CD14-positive monocyte (primary cell): ENCODE measurements around the gene KRTAP5-11. TPM values are rescaled to one million over a fixed set of nuclear protein-coding genes. Genes with fewer than 3 reads are reported as not detected.

Experiments used
- DNase-seq, 3 donors: peaks; one replicate each; pipeline ENCODE4 v3.0.0-alpha.2; 2011 to 2022
- H2AFZ ChIP-seq: 2 replicates; pipeline ENCODE4 v1.6.0; 2012; ENCODE audit warnings: mild to moderate bottlenecking, low read depth, low read length, inconsistent platforms; ENCODE audit not compliant: insufficient read depth, poor library complexity, severe bottlenecking
- H3K27ac ChIP-seq, 2 donors: 1 replicate in 1 of 2; 2 replicates in 1 of 2; pipeline ENCODE4 v1.5.1; 2012 to 2013; ENCODE audit warnings: low read length in 2 of 2, control low read depth in 1 of 2, inconsistent platforms in 1 of 2, low read depth in 1 of 2, mild to moderate bottlenecking in 1 of 2
- H3K27me3 ChIP-seq, 2 donors: one replicate each; pipeline versions ENCODE4 v1.6.0 to v1.6.1; 2011 to 2013; ENCODE audit warnings: low read length in 2 of 2; ENCODE audit not compliant: control insufficient read depth in 2 of 2, insufficient read depth in 2 of 2
- H3K36me3 ChIP-seq, 2 donors: replicated peaks in 1 of 2; 1 replicate in 1 of 2; 2 replicates in 1 of 2; pipeline versions ENCODE4 v1.5.1 to v1.6.1; 2012 to 2013; ENCODE audit warnings: low read length in 2 of 2, control low read depth in 1 of 2, inconsistent platforms in 1 of 2, mild to moderate bottlenecking in 1 of 2; ENCODE audit not compliant: insufficient read depth in 2 of 2, control insufficient read depth in 1 of 2
- H3K4me1 ChIP-seq, 2 donors: 1 replicate in 1 of 2; 2 replicates in 1 of 2; pipeline versions ENCODE4 v1.5.1 to v1.6.1; 2012 to 2013; ENCODE audit warnings: low read length in 2 of 2, control low read depth in 1 of 2, inconsistent platforms in 1 of 2, mild to moderate bottlenecking in 1 of 2, moderate library complexity in 1 of 2; ENCODE audit not compliant: insufficient read depth in 2 of 2, control insufficient read depth in 1 of 2
- H3K4me2 ChIP-seq: replicated peaks from 2 replicates; pipeline ENCODE3; 2012; ENCODE audit warnings: low read length, moderate library complexity, mild to moderate bottlenecking; ENCODE audit not compliant: poor library complexity, severe bottlenecking; ENCODE audit errors: extremely low read depth
- H3K4me3 ChIP-seq, 3 experiments: fragments of 200-600 bp in 1 of 3; sonication (generic) in 1 of 3; replicated peaks in 1 of 3; 1 replicate in 2 of 3; 2 replicates in 1 of 3; pipeline ENCODE4 v1.5.1; 2011 to 2013; ENCODE audit warnings: low read length in 3 of 3, mild to moderate bottlenecking in 3 of 3, control low read depth in 2 of 3, low read depth in 2 of 3, inconsistent platforms in 1 of 3, moderate library complexity in 1 of 3
- H3K79me2 ChIP-seq: 2 replicates; pipeline ENCODE4 v1.6.0; 2012; ENCODE audit warnings: mild to moderate bottlenecking, control low read depth, inconsistent platforms, low read length, moderate library complexity; ENCODE audit not compliant: insufficient read depth
- H3K9ac ChIP-seq: 2 replicates; pipeline ENCODE4 v1.6.0; 2017; ENCODE audit warnings: low read length, mild to moderate bottlenecking; ENCODE audit not compliant: insufficient read depth, poor library complexity, severe bottlenecking
- H3K9me3 ChIP-seq, 2 donors: replicated peaks in 1 of 2; 1 replicate in 1 of 2; 2 replicates in 1 of 2; pipeline versions ENCODE4 v1.5.1 to v1.6.1; 2012 to 2013; ENCODE audit warnings: low read length in 2 of 2, control low read depth in 1 of 2; ENCODE audit not compliant: control insufficient read depth in 1 of 2, insufficient read depth in 1 of 2
- H4K20me1 ChIP-seq: 2 replicates; pipeline ENCODE4 v1.6.0; 2012; ENCODE audit warnings: mild to moderate bottlenecking, low read length, control low read depth, moderate library complexity; ENCODE audit not compliant: insufficient read depth
- H3K27ac Mint-ChIP-seq, 7 donors: one replicate each; pipeline ENCODE4 v1.8.0; 2020; ENCODE audit warnings: mild to moderate bottlenecking in 7 of 7, mixed read lengths in 7 of 7, moderate library complexity in 6 of 7, inconsistent platforms in 2 of 7
- H3K27me3 Mint-ChIP-seq, 3 donors: one replicate each; pipeline ENCODE4 v1.8.0; 2021 to 2022; ENCODE audit warnings: low read depth in 3 of 3, mild to moderate bottlenecking in 3 of 3, mixed read lengths in 3 of 3, moderate library complexity in 3 of 3, inconsistent platforms in 1 of 3
- H3K36me3 Mint-ChIP-seq, 2 donors: one replicate each; pipeline ENCODE4 v1.8.0; 2020; ENCODE audit warnings: mixed read lengths in 2 of 2, inconsistent platforms in 1 of 2, mild to moderate bottlenecking in 1 of 2
- H3K4me1 Mint-ChIP-seq: one replicate; pipeline ENCODE4 v1.8.0; 2020; ENCODE audit warnings: mild to moderate bottlenecking, mixed read lengths
- H3K4me3 Mint-ChIP-seq, 2 donors: one replicate each; pipeline ENCODE4 v1.8.0; 2020; ENCODE audit warnings: mild to moderate bottlenecking in 2 of 2, mixed read lengths in 2 of 2, moderate library complexity in 1 of 2
- H3K9me3 Mint-ChIP-seq, 7 donors: one replicate each; pipeline ENCODE4 v1.8.0; 2020 to 2022; ENCODE audit warnings: mixed read lengths in 7 of 7, mild to moderate bottlenecking in 6 of 7, moderate library complexity in 6 of 7, inconsistent platforms in 2 of 7
- CTCF ChIP-seq: fragments of 200-600 bp; IDR thresholded peaks from one replicate; pipeline ENCODE4 v1.8.0; 2022; ENCODE audit warnings: antibody characterized with exemption, mild to moderate bottlenecking
- WGBS: methylation state at CpG from one replicate; pipeline ENCODE4 v1.1.5; 2013; ENCODE audit warnings: missing lambda C conversion rate; ENCODE audit not compliant: insufficient coverage; 5-methylcytosine and 5-hydroxymethylcytosine counted together
- intact Hi-C, 2 donors: fragments of 100-400 bp; cut with micrococcal nuclease; formaldehyde crosslinking; loops; one replicate each; pipeline versions ENCODE4 v1.15.0 to v1.15.1; 2023
- polyA plus RNA-seq, 3 donors: library from polyadenylated mRNA; depleted of rRNA in 1 of 3; unstranded in 2 of 3; stranded (reverse) in 1 of 3; fragments of 300-500 nt in 2 of 3; fragments of >200 nt in 1 of 3; fragmentation: Illumina TruSeq in 2 of 3; gene quantifications; 1 replicate in 2 of 3; 2 replicates in 1 of 3; pipeline ENCODE4 v1.2.3, GENCODE V29; 2012 to 2021

KRTAP5-11 gene
- polyA plus RNA-seq, 3 donors, result not detected

GRCh38 chr11:71564430-71564829 is 18.2 kb downstream of the KRTAP5-11 start:
- Mint-ChIP-seq H3K9me3 (peaks cover 0 to 7% (median 3%) of the 10 kb centered on the region in 7 donors), H3K4me1 (peaks cover 5% of the 10 kb centered on the region), H3K4me3 (peak overlapping the region in 1 of 2 donors; percentile 33), H3K36me3 (no peaks in the 10 kb centered on the region), H3K27me3 (peaks cover 7 to 21% (median 19%) of the 10 kb centered on the region in 3 donors), H3K27ac (no peak overlapping the region)
- H3K27ac ChIP-seq, result no peak overlapping the region
- no peaks in the 10 kb centered on the region for H3K4me1 ChIP-seq
- no peak overlapping the region for H2AFZ ChIP-seq
- H3K4me3 ChIP-seq, result no peak overlapping the region
- DNase-seq, result no peak
- no peak overlapping the region for H3K9ac ChIP-seq
- no peaks in the 10 kb centered on the region for H4K20me1 ChIP-seq
- H3K27me3 ChIP-seq, result peaks cover 7 to 8% of the 10 kb centered on the region in 2 donors
- no peaks in the 10 kb centered on the region for H3K79me2 ChIP-seq
- H3K36me3 ChIP-seq, result no peaks in the 10 kb centered on the region
- intact Hi-C loops, result no loop called here
- H3K4me2 ChIP-seq, result no peak overlapping the region
- WGBS, result 95% methylated on average over 3 of the region's 4 CpGs
- no peaks in the 10 kb centered on the region for H3K9me3 ChIP-seq
- TF ChIP-seq CTCF, result no peak

- intact Hi-C loops, result no loop called here
- Mint-ChIP-seq H3K27ac (no peak overlapping the region), H3K27me3 (peaks cover 5 to 19% (median 16%) of the 10 kb centered on the region in 3 donors), H3K4me1 (peaks cover 5% of the 10 kb centered on the region), H3K9me3 (peaks cover 0 to 7% (median 3%) of the 10 kb centered on the region in 7 donors), H3K4me3 (peak overlapping the region in 1 of 2 donors; percentile 3), H3K36me3 (no peaks in the 10 kb centered on the region)
- WGBS, result 10% methylated on average over 7 of the region's 8 CpGs
- no peaks in the 10 kb centered on the region for H3K36me3 ChIP-seq
- no peaks in the 10 kb centered on the region for H3K79me2 ChIP-seq
- peak in 2 of 3 donors; percentile 5 to 45 for DNase-seq
- H4K20me1 ChIP-seq, result no peaks in the 10 kb centered on the region
- no peak overlapping the region for H3K9ac ChIP-seq
- H3K27ac ChIP-seq, result no peak overlapping the region
- peak; percentile 44 for TF ChIP-seq CTCF
- H3K27me3 ChIP-seq, result peaks cover 7 to 8% of the 10 kb centered on the region in 2 donors
- no peak overlapping the region for H2AFZ ChIP-seq
- H3K9me3 ChIP-seq, result no peaks in the 10 kb centered on the region
- H3K4me1 ChIP-seq, result no peaks in the 10 kb centered on the region
- H3K4me3 ChIP-seq, result no peak overlapping the region
- no peak overlapping the region for H3K4me2 ChIP-seq
Measured at GRCh38 chr11:71563406-71563805, 19.3 kb downstream of the KRTAP5-11 start.
